Measurements from ENCODE around the gene OR2H1.

OR2H1 gene

DNA sequence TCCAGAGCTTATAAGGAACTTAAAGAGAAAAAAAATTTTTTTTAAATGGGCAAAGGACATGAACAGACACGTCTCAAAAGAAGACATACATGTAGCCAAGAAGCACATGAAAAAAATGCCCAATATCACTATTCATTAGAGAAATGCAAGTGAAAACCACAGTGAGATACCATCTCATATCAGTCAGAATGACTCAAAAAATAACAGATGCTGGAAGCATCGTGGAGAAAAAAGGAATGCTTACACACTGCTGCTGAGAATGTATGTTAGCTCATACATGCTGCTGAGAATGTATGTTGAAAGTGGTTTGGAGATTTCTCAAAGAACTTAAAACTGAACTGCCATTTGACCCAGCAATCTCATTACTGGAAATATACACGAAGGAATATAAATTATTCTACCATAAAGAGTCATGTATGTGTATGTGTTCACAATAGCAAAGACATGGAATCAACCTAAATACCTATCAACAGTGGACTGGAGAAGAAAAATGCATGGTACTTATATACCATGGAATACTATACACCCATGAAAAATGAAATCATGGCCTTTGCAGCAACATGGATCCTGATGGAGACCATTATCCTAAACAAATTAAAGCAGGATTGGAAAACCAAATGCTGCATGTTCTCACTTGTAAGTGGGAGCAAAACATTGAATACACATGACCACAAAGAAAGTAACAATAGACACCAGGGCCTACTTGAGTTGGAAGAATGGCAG lies 5.3 kb upstream of the OR2H1 start:
- TF ChIP-seq TAF1 (IDR thresholded peaks at IDR 0.05; ENCODE audit: borderline replicate concordance, insufficient read depth, low read length), result no peak
- TF ChIP-seq FOXP2 (optimal IDR thresholded peaks at IDR 0.05; ENCODE audit: borderline replicate concordance, extremely low read depth, extremely low read length, insufficient read depth), result no peak

DNA sequence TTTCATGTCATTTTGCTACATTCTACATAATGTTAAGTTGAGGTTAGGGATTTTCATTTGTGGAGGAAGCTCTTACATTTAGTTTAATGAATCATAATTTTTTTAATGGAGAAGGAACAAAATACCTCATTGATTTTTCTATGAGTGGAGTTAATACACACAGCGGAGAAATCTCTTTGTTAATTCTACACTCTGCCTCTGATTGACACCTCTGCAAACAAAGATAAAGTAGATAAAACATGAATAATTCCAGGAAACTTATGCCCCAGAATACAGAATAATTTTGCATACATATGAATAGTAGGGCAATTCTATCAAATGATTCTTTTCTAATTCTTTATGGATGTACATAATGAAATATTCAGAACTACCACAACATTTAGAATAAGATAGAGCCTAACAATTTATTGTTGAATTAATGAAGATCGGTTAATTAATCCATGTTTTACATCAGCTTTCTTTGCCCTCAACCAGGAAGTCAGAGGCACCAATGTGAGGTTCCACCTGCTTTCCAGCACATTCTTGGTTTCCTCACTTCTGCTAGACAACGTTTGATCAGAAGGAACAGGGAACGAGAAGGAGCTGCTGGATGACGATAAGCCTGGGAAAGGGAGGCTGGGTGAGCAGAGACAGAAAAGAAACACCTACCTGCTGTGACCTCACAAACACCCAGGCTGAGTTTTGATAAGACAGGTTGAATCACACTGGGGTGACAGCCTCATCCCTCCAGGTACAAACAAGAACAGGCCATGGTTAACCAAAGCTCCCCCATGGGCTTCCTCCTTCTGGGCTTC lies 4.3 kb downstream of the OR2H1 start:
- TF ChIP-seq, protein P1, sequence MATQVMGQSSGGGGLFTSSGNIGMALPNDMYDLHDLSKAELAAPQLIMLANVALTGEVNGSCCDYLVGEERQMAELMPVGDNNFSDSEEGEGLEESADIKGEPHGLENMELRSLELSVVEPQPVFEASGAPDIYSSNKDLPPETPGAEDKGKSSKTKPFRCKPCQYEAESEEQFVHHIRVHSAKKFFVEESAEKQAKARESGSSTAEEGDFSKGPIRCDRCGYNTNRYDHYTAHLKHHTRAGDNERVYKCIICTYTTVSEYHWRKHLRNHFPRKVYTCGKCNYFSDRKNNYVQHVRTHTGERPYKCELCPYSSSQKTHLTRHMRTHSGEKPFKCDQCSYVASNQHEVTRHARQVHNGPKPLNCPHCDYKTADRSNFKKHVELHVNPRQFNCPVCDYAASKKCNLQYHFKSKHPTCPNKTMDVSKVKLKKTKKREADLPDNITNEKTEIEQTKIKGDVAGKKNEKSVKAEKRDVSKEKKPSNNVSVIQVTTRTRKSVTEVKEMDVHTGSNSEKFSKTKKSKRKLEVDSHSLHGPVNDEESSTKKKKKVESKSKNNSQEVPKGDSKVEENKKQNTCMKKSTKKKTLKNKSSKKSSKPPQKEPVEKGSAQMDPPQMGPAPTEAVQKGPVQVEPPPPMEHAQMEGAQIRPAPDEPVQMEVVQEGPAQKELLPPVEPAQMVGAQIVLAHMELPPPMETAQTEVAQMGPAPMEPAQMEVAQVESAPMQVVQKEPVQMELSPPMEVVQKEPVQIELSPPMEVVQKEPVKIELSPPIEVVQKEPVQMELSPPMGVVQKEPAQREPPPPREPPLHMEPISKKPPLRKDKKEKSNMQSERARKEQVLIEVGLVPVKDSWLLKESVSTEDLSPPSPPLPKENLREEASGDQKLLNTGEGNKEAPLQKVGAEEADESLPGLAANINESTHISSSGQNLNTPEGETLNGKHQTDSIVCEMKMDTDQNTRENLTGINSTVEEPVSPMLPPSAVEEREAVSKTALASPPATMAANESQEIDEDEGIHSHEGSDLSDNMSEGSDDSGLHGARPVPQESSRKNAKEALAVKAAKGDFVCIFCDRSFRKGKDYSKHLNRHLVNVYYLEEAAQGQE (IDR thresholded peaks at IDR 0.05; ENCODE audit: insufficient read depth in 1 of 2, low read depth in 2 of 2, low read length in 2 of 2), result no peak
- TF ChIP-seq POLR2AphosphoS5 (IDR thresholded peaks at IDR 0.05; ENCODE audit: low read depth, low read length) (no peak), FOXP2 (optimal IDR thresholded peaks at IDR 0.05; ENCODE audit: borderline replicate concordance, extremely low read depth, extremely low read length, insufficient read depth) (no peak), SIN3A (IDR thresholded peaks at IDR 0.05; ENCODE audit: borderline replicate concordance, insufficient read depth, low read length) (no peak), TAF1 (IDR thresholded peaks at IDR 0.05; ENCODE audit: borderline replicate concordance, insufficient read depth, low read length) (no peak)

DNA sequence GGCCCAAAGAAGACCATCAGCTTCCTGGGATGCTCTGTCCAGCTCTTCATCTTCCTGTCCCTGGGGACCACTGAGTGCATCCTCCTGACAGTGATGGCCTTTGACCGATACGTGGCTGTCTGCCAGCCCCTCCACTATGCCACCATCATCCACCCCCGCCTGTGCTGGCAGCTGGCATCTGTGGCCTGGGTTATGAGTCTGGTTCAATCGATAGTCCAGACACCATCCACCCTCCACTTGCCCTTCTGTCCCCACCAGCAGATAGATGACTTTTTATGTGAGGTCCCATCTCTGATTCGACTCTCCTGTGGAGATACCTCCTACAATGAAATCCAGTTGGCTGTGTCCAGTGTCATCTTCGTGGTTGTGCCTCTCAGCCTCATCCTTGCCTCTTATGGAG lies 5.1 kb downstream of the OR2H1 start:
- TF ChIP-seq SIN3A (IDR thresholded peaks at IDR 0.05; ENCODE audit: borderline replicate concordance, insufficient read depth, low read length) (no peak), TAF1 (IDR thresholded peaks at IDR 0.05; ENCODE audit: borderline replicate concordance, insufficient read depth, low read length) (no peak), FOXP2 (optimal IDR thresholded peaks at IDR 0.05; ENCODE audit: borderline replicate concordance, extremely low read depth, extremely low read length, insufficient read depth) (no peak), POLR2AphosphoS5 (IDR thresholded peaks at IDR 0.05; ENCODE audit: low read depth, low read length) (no peak)
- TF ChIP-seq, protein P1 (IDR thresholded peaks at IDR 0.05; ENCODE audit: insufficient read depth in 1 of 2, low read depth in 2 of 2, low read length in 2 of 2), result no peak

DNA sequence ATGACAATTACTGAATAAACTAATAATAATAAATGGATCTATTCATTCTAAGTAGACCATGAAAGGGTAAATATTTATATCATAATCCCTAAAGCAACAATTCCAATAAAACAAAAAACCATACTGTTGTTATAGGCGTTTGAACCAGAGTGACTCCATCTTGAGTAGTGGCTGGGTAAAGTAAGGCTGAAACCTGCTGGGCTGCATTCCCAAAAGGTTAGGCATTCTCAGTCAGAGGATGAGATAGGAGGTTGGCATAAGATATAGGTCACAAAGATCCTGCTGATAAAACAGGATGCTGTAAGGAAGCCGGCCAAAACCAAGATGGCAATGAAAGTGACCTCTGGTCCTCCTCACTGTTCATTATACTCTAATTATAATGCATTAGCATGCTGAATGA lies 8.3 kb downstream of the OR2H1 start:
- no peak for TF ChIP-seq TAF1 (IDR thresholded peaks at IDR 0.05; ENCODE audit: borderline replicate concordance, insufficient read depth, low read length)
- no peak for TF ChIP-seq FOXP2 (optimal IDR thresholded peaks at IDR 0.05; ENCODE audit: borderline replicate concordance, extremely low read depth, extremely low read length, insufficient read depth)
- TF ChIP-seq, protein P1 (IDR thresholded peaks at IDR 0.05; ENCODE audit: insufficient read depth in 1 of 2, low read depth in 2 of 2, low read length in 2 of 2), result no peak
- no peak for TF ChIP-seq SIN3A (IDR thresholded peaks at IDR 0.05; ENCODE audit: borderline replicate concordance, insufficient read depth, low read length)
- no peak for TF ChIP-seq POLR2AphosphoS5 (IDR thresholded peaks at IDR 0.05; ENCODE audit: low read depth, low read length)

DNA sequence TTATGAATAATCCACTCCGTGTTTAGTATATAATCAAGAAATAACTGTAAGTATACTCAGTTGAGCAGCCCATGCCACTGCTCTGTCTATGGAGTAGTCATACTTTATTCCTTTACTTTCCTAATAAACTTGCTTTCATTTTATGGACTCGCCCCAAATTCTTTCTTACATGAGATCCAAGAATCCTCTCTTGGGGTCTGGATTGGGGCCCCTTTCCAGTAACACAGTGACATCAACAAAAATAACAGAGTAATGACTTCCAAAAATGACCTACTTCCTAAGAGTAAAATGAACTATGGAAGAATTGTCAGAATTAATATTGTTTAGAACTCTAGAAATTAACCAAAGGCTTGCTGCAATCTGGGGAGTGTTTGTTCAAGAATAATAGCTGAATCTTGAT lies 8.8 kb downstream of the OR2H1 start:
- TF ChIP-seq FOXP2 (optimal IDR thresholded peaks at IDR 0.05; ENCODE audit: borderline replicate concordance, extremely low read depth, extremely low read length, insufficient read depth) (no peak), SIN3A (IDR thresholded peaks at IDR 0.05; ENCODE audit: borderline replicate concordance, insufficient read depth, low read length) (no peak), POLR2AphosphoS5 (IDR thresholded peaks at IDR 0.05; ENCODE audit: low read depth, low read length) (no peak), TAF1 (IDR thresholded peaks at IDR 0.05; ENCODE audit: borderline replicate concordance, insufficient read depth, low read length) (no peak)
- TF ChIP-seq, protein P1 (IDR thresholded peaks at IDR 0.05; ENCODE audit: insufficient read depth in 1 of 2, low read depth in 2 of 2, low read length in 2 of 2), result no peak
